GM12878 (cell line): Measurements from ENCODE around the gene KCNJ16.

Experiments
- CHD1 ChIP-seq: IDR thresholded peaks from 2 replicates; pipeline ENCODE4 v1.6.1; 2012; ENCODE audit warnings: low read depth, low read length, improper control_type of control experiment
- CTCF ChIP-seq, 3 experiments: IDR thresholded peaks in 2 of 3; conservative IDR thresholded peaks in 1 of 3; 2 replicates each; pipeline ENCODE4 v1.5.1; 2011; ENCODE audit warnings: low read depth in 3 of 3, low read length in 3 of 3, mild to moderate bottlenecking in 3 of 3, control low read depth in 2 of 3, moderate library complexity in 2 of 3, inconsistent platforms in 1 of 3, mixed read lengths in 1 of 3; ENCODE audit not compliant: control insufficient read depth in 2 of 3, insufficient read depth in 1 of 3; ENCODE audit errors: extremely low read depth in 1 of 3
- FOS ChIP-seq: IDR thresholded peaks from 3 replicates; pipeline ENCODE4 v1.6.1; 2011; ENCODE audit warnings: borderline replicate concordance; ENCODE audit not compliant: insufficient read length; ENCODE audit errors: extremely low read depth
- PBX3 ChIP-seq: IDR thresholded peaks from 2 replicates; pipeline ENCODE4 v1.6.1; 2011; ENCODE audit warnings: mild to moderate bottlenecking, low read depth, low read length, moderate library complexity; ENCODE audit not compliant: insufficient replicate concordance
- POLR2A ChIP-seq: IDR thresholded peaks from 2 replicates; pipeline ENCODE4 v1.6.1; 2011; ENCODE audit warnings: low read depth, mild to moderate bottlenecking, low read length
- RELA ChIP-seq: fragments of 450-650 bp; IDR thresholded peaks from 2 replicates; pipeline ENCODE4 v1.8.0; 2014; ENCODE audit warnings: borderline replicate concordance; ENCODE audit not compliant: partially characterized antibody
- SP1 ChIP-seq: IDR thresholded peaks from one replicate; pipeline ENCODE4 v1.6.1; 2011; ENCODE audit warnings: low read depth, low read length
- ZBTB33 ChIP-seq: fragments of 450-650 bp; IDR thresholded peaks from 2 replicates; pipeline ENCODE4 v1.6.1; 2017; ENCODE audit warnings: mild to moderate bottlenecking
- ZNF207 ChIP-seq: fragments of 450-650 bp; IDR thresholded peaks from 2 replicates; pipeline ENCODE4 v1.6.1; 2014; ENCODE audit warnings: antibody characterized with exemption, mild to moderate bottlenecking, borderline replicate concordance
- ZNF274 ChIP-seq: IDR thresholded peaks from one replicate; pipeline ENCODE4 v1.8.0; 2011; ENCODE audit not compliant: insufficient read length, insufficient read depth

GRCh38 chr17:70099884-70100283 lies 24.9 kb downstream of the KCNJ16 start:
- TF ChIP-seq POLR2A (no peak), FOS (no peak), SP1 (no peak), PBX3 (no peak), CTCF (IDR thresholded peaks at IDR 0.05 in 2 of 3, conservative IDR thresholded peaks at IDR 0.05 in 1 of 3; ENCODE audit: control insufficient read depth in 2 of 3, extremely low read depth in 1 of 3, insufficient read depth in 1 of 3, low read depth in 3 of 3, low read length in 3 of 3) (no peak), ZNF207 (no peak), ZBTB33 (no peak), RELA (no peak), CHD1 (no peak), ZNF274 (no peak)
